Prostate gland (tissue), 2 donors: ENCODE results near the gene GRHPR.

Source experiments
- POLR2A ChIP-seq: fragments of 450-650 bp; IDR thresholded peaks from one replicate; pipeline ENCODE4 v1.6.1; 2016; ENCODE audit warnings: antibody characterized with exemption, mild to moderate bottlenecking
- POLR2AphosphoS5 ChIP-seq: sonication (generic); formaldehyde crosslinking; IDR thresholded peaks from one replicate; pipeline ENCODE4 v1.6.1; 2017; ENCODE audit warnings: antibody characterized with exemption
- TF ChIP-seq, protein P1 (sequence below), 4 experiments: fragments of 200-600 bp in 2 of 4; fragments of 450-650 bp in 2 of 4; sonication (generic) in 2 of 4; IDR thresholded peaks; 1 replicate in 3 of 4; 2 replicates in 1 of 4; pipeline ENCODE4 v1.5.1; 2016 to 2019; ENCODE audit warnings: antibody characterized with exemption in 4 of 4, mild to moderate bottlenecking in 2 of 4, moderate library complexity in 2 of 4

GRCh38 chr9:37456817-37457216 is 34.3 kb downstream of the GRHPR start:
- TF ChIP-seq, protein P1, sequence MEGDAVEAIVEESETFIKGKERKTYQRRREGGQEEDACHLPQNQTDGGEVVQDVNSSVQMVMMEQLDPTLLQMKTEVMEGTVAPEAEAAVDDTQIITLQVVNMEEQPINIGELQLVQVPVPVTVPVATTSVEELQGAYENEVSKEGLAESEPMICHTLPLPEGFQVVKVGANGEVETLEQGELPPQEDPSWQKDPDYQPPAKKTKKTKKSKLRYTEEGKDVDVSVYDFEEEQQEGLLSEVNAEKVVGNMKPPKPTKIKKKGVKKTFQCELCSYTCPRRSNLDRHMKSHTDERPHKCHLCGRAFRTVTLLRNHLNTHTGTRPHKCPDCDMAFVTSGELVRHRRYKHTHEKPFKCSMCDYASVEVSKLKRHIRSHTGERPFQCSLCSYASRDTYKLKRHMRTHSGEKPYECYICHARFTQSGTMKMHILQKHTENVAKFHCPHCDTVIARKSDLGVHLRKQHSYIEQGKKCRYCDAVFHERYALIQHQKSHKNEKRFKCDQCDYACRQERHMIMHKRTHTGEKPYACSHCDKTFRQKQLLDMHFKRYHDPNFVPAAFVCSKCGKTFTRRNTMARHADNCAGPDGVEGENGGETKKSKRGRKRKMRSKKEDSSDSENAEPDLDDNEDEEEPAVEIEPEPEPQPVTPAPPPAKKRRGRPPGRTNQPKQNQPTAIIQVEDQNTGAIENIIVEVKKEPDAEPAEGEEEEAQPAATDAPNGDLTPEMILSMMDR (IDR thresholded peaks at IDR 0.05) = no peak
- TF ChIP-seq POLR2A = no peak
- no peak for TF ChIP-seq POLR2AphosphoS5
